Pons (tissue), 1 donor: Measurements from ENCODE around the gene CD8B.
"Not testable (repeated sequence)": the region's sequence is repeated elsewhere in the genome, so short reads cannot be mapped to it uniquely, and the experiment has no call there.

Experiments
- DNase-seq: peaks from one replicate; pipeline ENCODE4 v3.0.0-alpha.2; 2016; ENCODE audit warnings: low spot score

The CD8B gene

DNA sequence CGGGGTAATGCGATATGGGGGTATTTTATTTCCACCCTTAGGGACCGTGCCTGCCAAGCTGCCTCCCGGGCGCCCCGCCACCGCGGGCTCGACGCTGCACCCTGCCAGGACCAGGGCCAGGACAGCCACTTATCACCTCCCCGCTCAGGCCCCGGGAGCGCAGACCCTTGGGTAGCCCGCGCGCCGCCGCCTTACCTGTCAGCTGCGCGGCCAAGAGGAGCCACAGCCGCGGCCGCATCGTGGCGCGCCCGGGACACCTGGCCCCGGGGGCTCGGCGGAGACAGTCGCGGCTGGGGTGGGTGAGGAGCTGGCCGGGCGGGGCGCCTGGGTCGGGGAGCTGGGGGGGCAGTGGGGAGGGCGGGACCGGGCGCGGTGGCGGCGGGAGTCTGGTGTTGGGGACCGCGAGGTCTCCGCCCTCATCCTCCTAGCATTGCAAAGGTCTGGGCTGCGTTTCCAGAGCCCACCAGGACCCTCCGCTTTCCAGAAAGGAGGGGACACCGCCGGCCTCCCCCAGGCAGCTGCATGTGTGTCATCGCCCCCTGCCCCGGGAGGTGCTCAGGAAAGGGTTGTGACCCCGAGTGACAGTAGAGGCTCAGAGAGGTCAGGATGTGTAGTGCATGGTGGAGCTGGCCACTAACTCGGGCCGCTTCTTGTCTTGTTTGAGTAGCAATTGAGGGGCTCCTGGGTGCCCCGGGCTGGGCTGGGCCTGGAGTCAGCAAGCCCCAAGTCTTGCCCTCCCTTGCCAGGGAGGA is at the start of gene CD8B:
Gene CD8B (minus strand): TSS at position 259 of the 752 bp plus-strand sequence. CDS start 21 bp downstream, at position 238.
- DNase-seq: not testable (repeated sequence)

DNA sequence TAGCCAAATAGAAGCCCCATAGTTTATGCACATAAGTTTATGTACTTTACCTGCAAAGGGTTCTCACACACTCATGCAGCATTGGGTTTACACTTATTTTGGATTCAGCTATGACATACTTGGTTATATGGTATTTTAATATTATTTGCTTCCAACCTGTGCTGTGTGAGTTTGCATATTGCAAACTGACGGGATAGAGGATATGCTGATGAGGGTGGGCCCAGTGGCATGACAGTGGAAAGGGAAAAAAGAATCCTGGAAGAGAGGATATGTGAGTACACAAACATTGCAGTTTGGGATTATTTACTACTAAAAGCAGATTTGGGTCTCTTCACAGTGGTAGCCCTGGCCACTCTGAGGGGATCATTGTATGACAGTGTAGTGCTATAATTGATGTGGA is 44.2 kb upstream of the CD8B start:
- DNase-seq: not testable (repeated sequence)

DNA sequence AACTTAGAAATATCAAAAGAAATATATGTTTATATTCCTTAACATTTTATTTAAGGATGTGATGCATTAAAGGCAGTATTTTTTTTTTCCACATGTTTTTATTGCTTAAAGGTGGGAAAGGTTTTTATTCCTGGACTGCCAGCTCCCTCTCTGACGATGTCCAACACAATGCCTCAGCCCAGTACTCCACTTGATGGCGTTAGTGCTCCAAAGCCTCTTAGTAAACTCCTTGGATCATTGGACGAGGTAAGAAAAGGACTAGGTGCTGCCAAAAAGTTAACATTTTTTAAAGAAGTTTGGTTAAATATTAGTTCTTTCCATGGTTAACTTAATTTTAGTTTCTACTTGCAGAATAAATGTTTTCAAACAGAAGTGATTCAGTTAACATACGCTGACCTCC is 39.0 kb upstream of the CD8B start:
- not testable (repeated sequence) for DNase-seq

DNA sequence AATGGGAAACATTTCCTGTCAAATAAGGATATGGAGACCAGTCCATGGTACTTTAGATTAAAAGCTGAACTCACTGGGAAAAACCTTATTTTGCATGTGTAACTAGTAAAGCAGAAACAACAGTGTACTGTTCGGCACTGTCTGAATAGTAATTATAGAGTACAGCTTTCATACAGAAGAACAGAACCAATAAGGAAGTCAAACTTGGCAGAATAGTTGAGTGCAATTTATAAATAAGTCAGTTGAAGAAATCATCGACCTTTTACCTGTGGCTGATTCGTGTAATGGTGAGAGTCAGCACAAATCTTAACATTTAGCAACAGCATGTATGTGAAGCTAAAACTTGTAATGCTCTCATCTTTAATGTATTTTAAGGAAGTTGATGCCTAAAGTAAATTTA is 24.3 kb upstream of the CD8B start:
- not testable (repeated sequence) for DNase-seq

DNA sequence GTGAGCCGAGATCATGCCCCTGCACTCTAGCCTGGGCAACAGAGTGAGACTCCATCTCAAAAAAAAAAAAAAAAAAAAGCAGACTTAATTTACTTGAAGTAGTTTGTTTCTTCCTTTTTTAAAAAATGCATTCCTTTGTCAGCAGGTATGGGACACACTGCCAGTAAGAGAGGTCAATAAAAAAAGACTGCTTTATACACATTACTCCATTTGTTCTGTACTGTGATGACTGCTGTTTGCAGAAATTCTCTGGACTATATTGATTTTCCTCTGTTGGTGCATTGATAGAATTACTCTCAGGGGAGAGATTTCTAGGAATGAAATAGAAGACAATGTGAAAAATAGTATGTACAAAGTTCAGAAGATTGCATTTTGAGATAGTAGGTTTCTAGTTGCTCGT is 21.2 kb upstream of the CD8B start:
- not testable (repeated sequence) for DNase-seq

DNA sequence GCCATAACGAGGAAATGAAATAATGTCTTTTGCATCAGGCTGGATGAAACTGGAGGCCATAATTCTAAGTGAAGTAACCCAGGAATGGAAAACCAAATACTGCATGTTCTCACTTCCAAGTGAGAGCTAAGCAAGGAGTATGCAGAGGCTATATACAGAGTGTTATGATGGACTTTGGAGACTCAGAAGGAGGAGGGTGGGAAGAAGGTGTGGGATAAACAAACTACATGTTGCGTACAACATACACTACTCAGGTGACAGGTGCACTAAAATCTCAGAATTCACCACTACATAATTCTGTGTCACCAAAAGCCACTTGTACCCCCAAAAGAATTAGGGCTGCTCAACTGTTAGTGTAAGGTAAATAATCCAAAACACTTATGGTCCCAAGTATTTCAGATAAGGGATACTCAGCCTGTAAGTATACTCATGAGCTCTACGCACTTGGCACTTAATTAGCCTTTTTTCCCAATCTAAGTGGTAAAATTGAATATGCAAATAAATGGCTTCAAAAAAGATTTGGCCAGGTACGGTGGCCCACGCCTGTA is 20.5 kb upstream of the CD8B start:
- not testable (repeated sequence) for DNase-seq

DNA sequence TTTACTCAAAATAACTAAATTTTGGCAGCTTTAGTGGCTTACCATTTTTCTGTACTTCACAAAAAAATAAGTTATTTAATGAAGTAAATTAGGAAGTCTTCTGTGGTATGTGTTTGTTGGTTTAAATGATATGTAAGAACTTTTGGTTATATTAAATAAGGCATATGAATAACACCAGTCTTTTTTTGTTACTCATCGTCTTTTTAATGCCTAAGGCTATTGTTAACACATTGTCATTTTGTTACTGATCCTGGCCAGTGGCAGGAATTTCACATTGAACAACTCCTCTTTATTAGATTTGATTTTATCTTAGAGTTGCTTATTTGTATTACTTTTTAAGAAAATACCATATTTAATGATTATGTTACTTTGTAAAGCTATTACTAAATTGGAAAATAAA is 17.3 kb upstream of the CD8B start:
- DNase-seq: not testable (repeated sequence)

DNA sequence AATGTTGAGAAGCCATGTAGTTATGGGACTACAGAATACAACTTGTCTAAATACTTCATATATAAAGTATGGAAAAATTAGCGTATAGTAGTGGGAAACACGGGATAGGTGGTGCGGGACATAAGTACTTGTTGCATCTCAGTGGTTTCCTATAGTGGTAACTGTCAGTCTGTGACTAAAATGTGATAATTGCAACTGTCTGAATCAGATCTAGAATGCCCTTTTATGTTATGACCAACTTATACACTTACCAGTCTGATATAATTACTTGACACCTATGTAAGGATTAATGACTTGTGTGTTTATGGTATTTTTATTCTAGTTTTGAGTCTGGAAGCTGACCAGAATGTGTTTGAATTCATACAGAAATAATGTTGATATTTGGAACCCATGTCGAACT is 9.3 kb upstream of the CD8B start:
- DNase-seq: not testable (repeated sequence)

DNA sequence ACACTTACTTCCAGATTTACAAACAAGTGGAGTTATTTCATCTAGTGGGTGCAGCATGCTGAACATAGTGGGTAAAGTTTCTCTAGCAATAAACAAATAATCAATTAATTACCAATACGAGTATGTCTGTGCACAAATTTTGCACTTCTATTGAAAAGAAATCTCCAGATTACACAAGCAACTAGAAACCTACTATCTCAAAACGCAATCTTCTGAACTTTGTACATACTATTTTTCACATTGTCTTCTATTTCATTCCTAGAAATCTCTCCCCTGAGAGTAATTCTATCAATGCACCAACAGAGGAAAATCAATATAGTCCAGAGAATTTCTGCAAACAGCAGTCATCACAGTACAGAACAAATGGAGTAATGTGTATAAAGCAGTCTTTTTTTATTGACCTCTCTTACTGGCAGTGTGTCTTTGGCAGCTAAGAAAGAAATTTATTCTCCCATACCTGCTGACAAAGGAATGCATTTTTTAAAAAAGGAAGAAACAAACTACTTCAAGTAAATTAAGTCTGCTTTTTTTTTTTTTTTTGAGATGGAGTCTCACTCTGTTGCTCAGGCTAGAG is 7.3 kb upstream of the CD8B start:
- DNase-seq: not testable (repeated sequence)

DNA sequence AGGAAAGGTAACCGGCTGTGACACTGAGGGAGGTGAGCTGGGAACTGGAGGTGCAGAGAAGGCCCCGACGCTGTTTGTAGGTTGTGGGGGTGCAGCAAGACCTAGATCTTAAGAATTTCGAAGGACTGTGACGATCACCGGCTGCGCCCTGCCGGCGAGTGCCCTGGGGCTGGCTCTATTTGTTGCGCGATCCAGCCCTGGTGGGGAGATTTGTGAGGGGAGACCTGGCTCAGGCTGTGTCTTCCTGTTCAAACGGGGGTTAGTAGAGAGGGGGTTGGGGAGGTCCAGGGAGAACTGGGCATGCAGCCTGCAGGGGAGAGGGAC is 656 bp upstream of the CD8B start:
- DNase-seq: not testable (repeated sequence)

DNA sequence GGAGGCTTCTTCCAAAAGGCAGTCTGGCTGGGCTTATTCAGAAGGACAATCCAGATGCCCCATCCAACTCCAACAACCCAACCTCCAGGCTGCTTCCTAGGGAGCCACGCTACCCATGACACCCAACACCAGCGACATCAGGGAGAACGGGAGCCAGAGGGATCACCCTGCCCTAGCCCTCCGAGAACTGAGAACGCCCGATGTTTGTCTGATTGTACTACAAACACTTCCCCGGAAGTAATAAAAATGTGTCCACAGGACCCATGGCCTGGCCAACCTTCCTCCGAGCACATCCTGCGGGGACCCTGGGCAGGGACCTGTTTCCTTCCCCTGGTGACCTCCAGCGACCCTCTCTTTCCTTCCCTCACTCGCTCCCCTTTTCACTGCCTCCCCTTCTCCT is 511 bp downstream of the CD8B start:
- DNase-seq: not testable (repeated sequence)

DNA sequence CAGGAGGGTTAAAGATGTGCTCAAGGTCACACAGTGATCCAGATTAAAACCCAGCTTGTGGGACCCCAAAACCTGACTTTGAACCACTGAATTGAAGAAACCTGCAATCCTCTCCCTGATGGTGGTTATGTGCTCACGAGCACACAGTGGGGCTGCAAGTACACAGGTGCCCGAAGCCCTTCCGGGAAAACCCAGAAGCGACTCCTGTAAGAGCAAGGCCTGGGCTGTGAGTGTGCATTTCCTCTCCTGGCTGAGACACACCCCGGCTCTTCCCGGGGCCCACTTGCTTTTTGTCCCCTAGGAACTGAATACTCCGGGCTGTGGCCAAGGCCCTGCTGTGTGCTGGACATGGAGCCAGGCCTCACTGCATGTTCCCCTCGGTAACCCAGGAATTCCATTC is 1.1 kb downstream of the CD8B start:
- DNase-seq: not testable (repeated sequence)

DNA sequence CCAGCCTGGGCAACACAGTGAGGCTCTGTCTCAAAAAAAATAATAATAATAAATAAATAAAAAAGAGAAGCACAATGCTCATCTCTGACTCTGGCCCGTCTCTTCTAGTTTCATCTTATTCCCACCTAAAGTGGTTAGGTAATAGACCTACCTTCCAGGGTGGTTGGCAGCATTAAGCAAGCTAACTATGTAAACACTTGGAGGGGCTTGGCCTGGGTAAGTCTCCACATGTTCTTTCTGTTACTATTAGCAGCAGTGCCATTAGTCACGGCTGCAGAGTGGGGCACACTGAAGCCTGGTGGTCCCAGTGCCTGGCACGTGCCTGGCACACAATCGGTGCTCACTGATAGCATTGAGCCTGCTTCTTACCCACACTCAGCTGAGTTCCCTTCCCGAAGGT is 4.0 kb downstream of the CD8B start:
- not testable (repeated sequence) for DNase-seq

DNA sequence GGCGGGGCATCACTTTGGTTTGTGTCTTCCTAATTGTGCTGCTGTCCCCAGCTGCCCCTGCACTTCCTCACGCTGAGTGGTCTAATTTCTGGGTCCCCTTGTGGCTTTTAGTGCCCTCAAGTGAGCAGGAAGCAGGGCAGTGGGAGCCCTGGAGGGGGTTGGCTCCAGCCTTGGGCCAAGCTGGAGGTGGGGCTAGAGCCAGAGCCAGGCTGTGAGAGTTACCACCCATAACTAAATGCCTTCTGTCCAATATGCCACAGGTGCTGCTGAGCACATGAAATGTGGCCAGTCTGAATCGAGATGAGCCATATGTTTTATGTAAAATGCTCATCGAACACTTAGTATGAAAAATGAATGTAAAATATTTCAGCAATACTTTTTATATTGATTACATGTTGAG is 5.2 kb downstream of the CD8B start:
- DNase-seq: not testable (repeated sequence)

DNA sequence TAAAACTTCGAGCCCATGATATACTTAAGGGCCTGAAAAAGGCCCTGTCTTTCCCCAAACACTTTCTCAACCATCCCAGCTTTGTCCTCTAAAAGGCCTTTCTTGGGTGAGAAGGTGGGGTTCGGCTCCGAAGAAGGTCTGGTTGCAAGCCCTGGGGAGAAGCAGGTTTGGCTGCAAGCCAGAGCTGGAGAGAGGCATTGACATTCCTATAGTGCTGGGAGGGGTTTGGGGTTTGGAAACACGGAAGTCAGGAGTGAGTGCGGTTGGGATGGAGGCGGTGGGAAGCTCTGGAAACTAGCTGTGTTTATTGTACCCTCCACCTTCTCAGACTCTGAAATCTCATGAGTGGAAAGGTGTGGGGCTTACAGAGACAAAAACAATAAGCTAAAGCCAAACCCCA is 5.7 kb downstream of the CD8B start:
- not testable (repeated sequence) for DNase-seq

DNA sequence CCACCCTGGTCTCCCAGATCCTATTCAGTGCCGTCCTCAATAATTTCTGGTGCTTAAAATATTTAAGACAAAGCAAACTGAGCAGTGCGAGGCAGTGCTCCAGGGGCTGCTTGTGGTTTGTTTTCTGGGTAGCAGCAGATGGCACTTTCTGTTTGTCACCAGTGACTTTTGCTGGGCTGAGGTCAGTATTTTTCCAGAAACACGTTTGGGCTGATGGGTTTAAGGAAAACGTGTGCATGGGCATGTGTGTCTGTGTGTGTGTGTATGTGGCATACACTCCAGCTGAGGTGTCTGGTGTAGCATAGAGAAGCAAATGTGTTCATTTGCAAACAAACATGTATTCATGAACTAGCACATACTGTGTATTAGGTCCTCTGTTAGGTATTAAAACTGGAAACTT is 10.1 kb downstream of the CD8B start:
- DNase-seq: not testable (repeated sequence)

DNA sequence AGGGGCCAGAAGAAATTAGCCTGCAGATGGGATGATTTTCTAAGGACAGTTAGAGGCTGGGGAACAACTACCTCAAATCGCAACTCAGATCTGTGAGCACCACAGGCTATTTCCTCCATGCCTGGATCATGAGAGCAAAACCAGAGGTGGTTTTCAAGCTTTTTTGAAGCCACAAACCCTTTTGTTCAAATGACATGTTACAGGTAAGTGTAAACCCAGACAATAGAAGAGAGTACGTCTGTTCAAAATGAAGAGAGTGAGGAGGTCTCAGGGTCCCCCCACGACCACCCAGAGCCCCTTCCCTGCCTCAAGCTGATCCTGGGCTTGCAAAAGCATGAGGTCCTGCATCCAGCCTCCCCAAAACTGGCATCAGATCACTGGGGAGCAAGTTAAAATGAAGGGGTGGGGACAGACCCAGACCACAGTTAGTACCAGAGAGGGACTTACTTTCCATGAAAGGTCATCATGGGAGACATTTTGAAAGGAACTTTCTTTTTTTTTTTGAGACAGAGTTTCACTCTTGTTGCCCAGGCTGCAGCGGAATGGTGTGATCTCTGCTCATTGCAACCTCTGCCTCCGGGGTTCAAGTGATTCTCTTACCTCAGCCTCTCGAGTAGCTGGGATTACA is 19.0 kb downstream of the CD8B start:
- not testable (repeated sequence) for DNase-seq

DNA sequence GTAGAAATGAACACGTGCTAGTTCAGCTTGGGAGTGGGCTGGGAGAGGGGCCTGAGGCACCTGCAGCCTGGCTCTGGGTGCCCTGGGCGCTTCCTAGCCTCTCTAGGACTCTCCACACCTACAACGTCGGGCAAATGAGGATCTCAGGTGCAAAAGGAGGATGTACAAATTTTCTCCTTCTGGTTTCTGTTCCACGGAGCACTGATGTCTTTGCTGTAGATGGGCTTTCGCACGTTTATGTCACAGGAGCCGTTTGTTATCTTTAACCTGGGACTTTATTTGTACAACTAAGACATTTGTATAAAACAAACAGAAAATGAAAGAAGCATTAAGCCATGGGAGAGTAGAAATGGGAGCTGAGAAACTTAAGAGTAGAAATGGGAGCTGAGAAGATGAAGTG is 20.4 kb downstream of the CD8B start:
- DNase-seq: not testable (repeated sequence)

DNA sequence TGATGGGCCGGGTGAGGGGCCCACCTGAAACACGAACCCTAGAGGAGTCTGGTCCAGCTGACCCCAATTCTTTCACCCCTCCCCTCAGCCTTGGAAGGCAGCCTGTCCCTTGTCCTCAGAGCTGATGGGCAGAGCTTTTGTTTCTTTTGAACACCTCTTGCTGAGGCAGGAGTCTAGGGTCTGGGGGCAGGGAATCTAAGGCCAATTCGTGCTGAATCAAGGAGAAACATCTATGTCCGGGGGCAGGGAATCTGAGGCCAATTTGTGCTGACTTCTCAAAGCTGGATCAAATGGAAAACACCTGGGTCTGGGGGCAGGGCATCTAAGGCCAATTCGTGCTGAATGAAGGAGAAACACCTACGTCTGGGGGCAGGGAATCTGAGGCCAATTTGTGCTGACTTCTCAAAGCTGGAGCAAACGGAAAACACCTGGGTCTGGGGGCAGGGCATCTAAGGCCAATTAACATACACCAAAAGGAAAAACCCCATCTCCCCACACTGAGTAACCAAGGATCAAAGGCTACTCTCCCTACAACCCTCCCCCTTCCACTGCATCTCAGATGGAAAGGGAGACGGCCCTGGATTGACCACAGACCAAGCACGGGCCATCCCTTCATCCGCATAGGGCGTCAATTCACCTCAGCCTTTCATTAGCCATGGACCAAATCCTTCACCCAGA is 21.7 kb downstream of the CD8B start:
- not testable (repeated sequence) for DNase-seq

DNA sequence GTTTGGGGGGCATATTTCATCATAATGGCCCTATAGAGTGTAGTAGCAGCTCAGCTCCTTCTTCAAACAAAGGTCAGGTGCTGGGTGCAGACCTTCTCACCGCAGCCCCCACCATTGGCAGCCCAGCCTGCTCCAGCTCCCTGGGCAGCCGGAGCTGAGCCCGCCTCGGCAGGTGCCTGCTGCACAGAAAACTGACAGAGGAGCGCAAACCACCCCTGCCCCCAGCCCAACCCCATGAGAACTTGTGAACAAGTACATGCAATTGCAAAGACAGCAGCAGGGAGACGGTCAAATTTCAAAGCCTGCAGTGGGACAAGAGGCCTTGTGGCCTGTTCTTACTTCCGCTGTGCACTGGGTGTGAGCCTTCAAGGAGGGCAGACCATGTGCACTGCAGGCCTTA is 22.2 kb downstream of the CD8B start:
- not testable (repeated sequence) for DNase-seq

DNA sequence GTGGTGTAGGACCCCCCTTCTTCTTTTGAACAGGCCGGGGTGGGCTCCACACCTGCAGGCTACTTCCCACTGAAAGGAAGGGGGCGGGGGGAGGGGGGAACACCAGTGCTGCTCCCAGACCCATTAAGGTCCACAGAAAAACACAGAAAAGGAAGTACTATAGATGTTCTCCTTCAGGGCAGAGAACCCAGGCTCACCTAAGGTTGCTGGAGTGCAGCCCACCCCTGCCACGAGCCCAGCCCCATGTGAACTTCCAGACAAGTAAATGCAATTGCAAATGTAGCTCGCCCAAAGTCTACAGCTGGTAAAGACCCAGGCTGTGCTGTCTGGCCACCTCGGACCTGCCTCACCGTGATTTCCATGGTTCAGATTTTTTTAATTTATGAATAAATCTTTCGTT is 24.0 kb downstream of the CD8B start:
- not testable (repeated sequence) for DNase-seq

DNA sequence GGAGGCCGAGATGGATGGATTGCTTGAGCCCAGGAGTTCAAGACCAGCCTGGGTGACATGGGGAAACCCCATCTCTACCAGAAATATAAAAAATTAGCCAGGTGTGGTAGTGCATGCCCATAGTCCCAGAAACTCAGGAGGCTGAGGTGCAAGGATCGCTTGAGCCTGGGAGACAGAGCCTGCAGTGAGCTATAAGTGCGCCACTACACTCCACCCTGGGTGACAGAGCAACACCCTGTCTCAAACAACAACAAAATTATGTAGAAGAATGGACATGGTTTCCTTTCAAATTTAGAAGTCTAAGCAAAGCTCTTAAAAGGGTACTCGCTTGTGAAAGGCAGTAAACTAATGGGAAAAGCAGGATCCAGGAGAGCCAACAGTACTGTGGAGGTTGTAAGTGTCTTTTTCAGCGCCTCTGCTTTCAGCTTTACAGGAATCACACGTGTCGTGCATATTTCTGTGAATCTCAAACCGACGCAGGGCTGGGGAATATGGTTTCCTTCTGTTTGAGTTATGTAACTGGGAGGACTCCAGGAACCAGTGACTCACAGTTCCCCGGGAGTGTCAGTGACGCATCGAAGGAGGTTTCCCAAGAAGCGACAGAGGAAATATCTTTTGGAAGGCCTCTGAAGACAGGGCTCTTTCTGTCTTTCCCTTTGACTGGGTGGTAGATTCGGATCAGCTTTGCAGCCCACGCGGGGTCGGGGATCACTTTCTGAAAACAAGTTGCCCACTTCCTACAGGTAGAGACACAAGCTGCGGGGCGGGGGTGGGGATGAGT is 24.6 kb downstream of the CD8B start:
- DNase-seq: not testable (repeated sequence)
